ENCODE results near the gene LGALS9C.
"Not testable (repeated sequence)": the region's sequence is repeated elsewhere in the genome, so short reads cannot be mapped to it uniquely, and the experiment has no call there.

Gene LGALS9C

GRCh38 chr17:18476508-18477308, at the start of gene LGALS9C:
TSS of gene LGALS9C (plus strand) at chr17:18476789. CDS start at chr17:18476855, 66 bp downstream.
- DNase-seq: peak; percentile 40

- DNase-seq: not testable (repeated sequence)
These were observed 44.4 kb upstream of the LGALS9C start for GRCh38 chr17:18432206-18432605.

- DNase-seq: not testable (repeated sequence)
These were observed 37.1 kb upstream of the LGALS9C start for GRCh38 chr17:18439465-18439870.

GRCh38 chr17:18442093-18442492, 34.5 kb upstream of the LGALS9C start:
- DNase-seq: not testable (repeated sequence)

- DNase-seq: not testable (repeated sequence)
These were observed 34.1 kb upstream of the LGALS9C start for GRCh38 chr17:18442532-18442931.

GRCh38 chr17:18447476-18448205, 28.9 kb upstream of the LGALS9C start:
- DNase-seq: not testable (repeated sequence)

- DNase-seq: not testable (repeated sequence)
These were observed 28.3 kb upstream of the LGALS9C start for GRCh38 chr17:18448311-18448710.

GRCh38 chr17:18449833-18450232, 26.8 kb upstream of the LGALS9C start:
- not testable (repeated sequence) for DNase-seq

GRCh38 chr17:18450998-18451397, 25.6 kb upstream of the LGALS9C start:
- DNase-seq: not testable (repeated sequence)

- DNase-seq: not testable (repeated sequence)
These were observed 24.6 kb upstream of the LGALS9C start for GRCh38 chr17:18451969-18452368.

- not testable (repeated sequence) for DNase-seq
These were observed 17.6 kb upstream of the LGALS9C start for GRCh38 chr17:18459035-18459434.

- DNase-seq: not testable (repeated sequence)
These were observed 12.6 kb upstream of the LGALS9C start for GRCh38 chr17:18463831-18464502.

- not testable (repeated sequence) for DNase-seq
These were observed 10.2 kb upstream of the LGALS9C start for GRCh38 chr17:18466250-18466983.

GRCh38 chr17:18467001-18467400, 9.6 kb upstream of the LGALS9C start:
- not testable (repeated sequence) for DNase-seq

GRCh38 chr17:18468472-18469171, 8.0 kb upstream of the LGALS9C start:
- DNase-seq: not testable (repeated sequence)

- not testable (repeated sequence) for DNase-seq
These were observed 6.8 kb upstream of the LGALS9C start for GRCh38 chr17:18469837-18470236.

- not testable (repeated sequence) for DNase-seq
These were observed 6.2 kb upstream of the LGALS9C start for GRCh38 chr17:18470345-18470930.

GRCh38 chr17:18473967-18474366, 2.6 kb upstream of the LGALS9C start:
- not testable (repeated sequence) for DNase-seq

- not testable (repeated sequence) for DNase-seq
These were observed 1.8 kb upstream of the LGALS9C start for GRCh38 chr17:18474754-18475153.

- DNase-seq: not testable (repeated sequence)
These were observed 778 bp downstream of the LGALS9C start for GRCh38 chr17:18477367-18477766.

GRCh38 chr17:18478362-18478761, 1.8 kb downstream of the LGALS9C start:
- DNase-seq: not testable (repeated sequence)
